PC-9 (cell line): Measurements from ENCODE around the gene HBB. TPM values are rescaled to one million over a fixed set of nuclear protein-coding genes. Genes with fewer than 3 reads are reported as not detected.

ENCODE experiments used
- BruUV-seq: library from RNA; stranded (reverse); fragments of 400-500 nt; replicated peaks from 2 replicates; lab custom pipeline; 2021; lab: Mats Ljungman, UMichigan
- CTCF ChIA-PET: fragments of 300-600 bp; sonication (Branson Sonifier 250); formaldehyde crosslinking; loops from one replicate; lab custom pipeline; 2022; ENCODE audit warnings: antibody characterized with exemption; lab: Charles Lee
- POLR2A ChIA-PET: fragments of 300-600 bp; sonication (Branson Sonifier 250); formaldehyde crosslinking; loops from one replicate; lab custom pipeline; 2022; ENCODE audit warnings: antibody characterized with exemption; ENCODE audit not compliant: unreplicated experiment; lab: Charles Lee
- DNase-seq, 2 experiments: peaks; one replicate each; pipeline versions ENCODE4 v3.0.0 to v3.0.0-alpha.2; 2015 to 2022; ENCODE audit warnings: mixed read lengths in 1 of 2
- H2AFZ ChIP-seq: fragments of 200-600 bp; sonication (generic); 2 replicates; pipeline ENCODE4 v1.8.1; 2017; ENCODE audit warnings: antibody characterized with exemption
- H3F3A ChIP-seq: fragments of 200-600 bp; sonication (generic); 2 replicates; pipeline ENCODE4 v1.8.1; 2017; ENCODE audit warnings: antibody characterized with exemption, mild to moderate bottlenecking, low read depth; ENCODE audit not compliant: insufficient read depth
- H3K27ac ChIP-seq: fragments of 200-600 bp; sonication (generic); 2 replicates; pipeline ENCODE4 v1.6.1; 2016; ENCODE audit warnings: mixed run types
- H3K27me3 ChIP-seq: fragments of 200-600 bp; sonication (generic); 2 replicates; pipeline ENCODE4 v1.6.1; 2016; ENCODE audit warnings: low read depth, mixed run types; ENCODE audit not compliant: insufficient read depth
- H3K36me3 ChIP-seq: fragments of 200-600 bp; sonication (generic); 2 replicates; pipeline ENCODE4 v1.6.1; 2016; ENCODE audit warnings: low read depth, mixed run types
- H3K4me1 ChIP-seq: fragments of 200-600 bp; sonication (generic); replicated peaks from 2 replicates; pipeline ENCODE4 v1.6.1; 2016; ENCODE audit warnings: mixed run types; ENCODE audit not compliant: insufficient read depth
- H3K4me2 ChIP-seq: fragments of 200-600 bp; sonication (generic); 2 replicates; pipeline ENCODE4 v1.6.1; 2017; ENCODE audit warnings: mixed run types
- H3K4me3 ChIP-seq: fragments of 200-600 bp; sonication (generic); 2 replicates; pipeline ENCODE4 v1.6.1; 2016; ENCODE audit warnings: mixed run types
- H3K79me2 ChIP-seq: fragments of 200-600 bp; sonication (generic); 2 replicates; pipeline ENCODE4 v1.6.1; 2017; ENCODE audit warnings: low read depth, mixed run types
- H3K9me2 ChIP-seq: fragments of 200-600 bp; sonication (generic); 2 replicates; pipeline ENCODE4 v1.8.1; 2017; ENCODE audit warnings: mild to moderate bottlenecking; ENCODE audit not compliant: insufficient read depth
- H3K9me3 ChIP-seq: fragments of 200-600 bp; sonication (generic); 2 replicates; pipeline ENCODE4 v1.8.1; 2016; ENCODE audit warnings: low read depth; ENCODE audit not compliant: insufficient read depth
- H4K20me1 ChIP-seq: fragments of 200-600 bp; sonication (generic); 2 replicates; pipeline ENCODE4 v1.8.1; 2017; ENCODE audit not compliant: insufficient read depth
- CTCF ChIP-seq: fragments of 200-600 bp; sonication (generic); conservative IDR thresholded peaks from 2 replicates; pipeline ENCODE4 v1.6.1; 2017; ENCODE audit warnings: mixed run types, antibody characterized with exemption, mild to moderate bottlenecking, moderate library complexity
- EZH2 ChIP-seq: fragments of 200-600 bp; sonication (generic); IDR thresholded peaks from 2 replicates; pipeline ENCODE4 v1.8.0; 2017; ENCODE audit warnings: antibody characterized with exemption, low read depth
- intact Hi-C: fragments of 100-400 bp; cut with micrococcal nuclease; formaldehyde crosslinking; loops from one replicate; pipeline ENCODE4 v1.10.0; 2022; ENCODE audit not compliant: unreplicated experiment
- total RNA-seq: library from RNA; stranded (reverse); gene quantifications from 2 replicates; pipeline ENCODE4 v1.2.3, GENCODE V29; 2021

The HBB gene
- total RNA-seq, 1 experiment from 2014 or later, result not detected

- H3K4me3 ChIP-seq, result no peak overlapping the region
- no peaks in the 10 kb centered on the region for H3F3A ChIP-seq
- no peak overlapping the region for H3K27ac ChIP-seq
- H2AFZ ChIP-seq, result no peak overlapping the region
- intact Hi-C loops, result no loop called here
- DNase-seq, result no peak
- no peaks in the 10 kb centered on the region for H3K36me3 ChIP-seq
- TF ChIP-seq EZH2, result no peak
- no peak for TF ChIP-seq CTCF
- ChIA-PET CTCF (no interaction called here), POLR2A (interaction anchor here (0.6 kb wide), 1 partner anchor 1211 kb away, joined by 3 read pairs; no protein-coding TSS in a partner anchor)
- no peaks in the 10 kb centered on the region for H3K79me2 ChIP-seq
- no peaks in the 10 kb centered on the region for H3K27me3 ChIP-seq
- H4K20me1 ChIP-seq, result no peaks in the 10 kb centered on the region
- no peaks in the 10 kb centered on the region for H3K9me2 ChIP-seq
- no peaks in the 10 kb centered on the region for H3K9me3 ChIP-seq
- no peaks in the 10 kb centered on the region for H3K4me1 ChIP-seq
- BruUV-seq, result no TSS peak
- no peak overlapping the region for H3K4me2 ChIP-seq
Observed at GRCh38 chr11:5229796-5230195, 2.9 kb upstream of the HBB start.

- BruUV-seq, result no TSS peak
Observed at GRCh38 chr11:5229356-5229755, 2.5 kb upstream of the HBB start.

GRCh38 chr11:5228124-5228523, 1.3 kb upstream of the HBB start:
- intact Hi-C loops, result no loop called here
- BruUV-seq, result no TSS peak

More at GRCh38 chr11:5229356-5229755, 2.5 kb upstream of the HBB start:
- no peak overlapping the region for H2AFZ ChIP-seq
- CTCF ChIA-PET, result no interaction called here
- TF ChIP-seq EZH2 (no peak), CTCF (no peak)
- H3K27ac ChIP-seq, result no peak overlapping the region
- no peaks in the 10 kb centered on the region for H3K9me3 ChIP-seq
- no peaks in the 10 kb centered on the region for H3K79me2 ChIP-seq
- H3K4me3 ChIP-seq, result no peak overlapping the region
- H3K27me3 ChIP-seq, result no peaks in the 10 kb centered on the region
- no peaks in the 10 kb centered on the region for H3K4me1 ChIP-seq
- intact Hi-C loops, result no loop called here
- no peak for DNase-seq
- H3K4me2 ChIP-seq, result no peak overlapping the region
- H3K9me2 ChIP-seq, result no peaks in the 10 kb centered on the region
- no peaks in the 10 kb centered on the region for H3F3A ChIP-seq
- H3K36me3 ChIP-seq, result no peaks in the 10 kb centered on the region
- POLR2A ChIA-PET, result interaction anchor here (0.6 kb wide), 1 partner anchor 1210 kb away, joined by 3 read pairs; no protein-coding TSS in a partner anchor
- no peaks in the 10 kb centered on the region for H4K20me1 ChIP-seq

More at GRCh38 chr11:5228124-5228523, 1.3 kb upstream of the HBB start:
- Histone ChIP-seq H3K4me3 (no peak overlapping the region), H3K9me3 (no peaks in the 10 kb centered on the region), H3K4me1 (no peaks in the 10 kb centered on the region), H3K79me2 (no peaks in the 10 kb centered on the region), H3K9me2 (no peaks in the 10 kb centered on the region), H3K4me2 (no peak overlapping the region), H3F3A (no peaks in the 10 kb centered on the region), H2AFZ (no peak overlapping the region), H3K27me3 (no peaks in the 10 kb centered on the region), H4K20me1 (no peaks in the 10 kb centered on the region), H3K36me3 (no peaks in the 10 kb centered on the region), H3K27ac (no peak overlapping the region)
- ChIA-PET POLR2A (no interaction called here), CTCF (no interaction called here)
- no peak for DNase-seq
- TF ChIP-seq EZH2 (no peak), CTCF (no peak)
